ENCODE measurements around the gene PTCD1.
A peak's percentile ranks its signal among the peaks of the same experiment; 100 is the strongest.
"Not testable (repeated sequence)": the region's sequence is repeated elsewhere in the genome, so short reads cannot be mapped to it uniquely, and the experiment has no call there.

The PTCD1 gene

DNA sequence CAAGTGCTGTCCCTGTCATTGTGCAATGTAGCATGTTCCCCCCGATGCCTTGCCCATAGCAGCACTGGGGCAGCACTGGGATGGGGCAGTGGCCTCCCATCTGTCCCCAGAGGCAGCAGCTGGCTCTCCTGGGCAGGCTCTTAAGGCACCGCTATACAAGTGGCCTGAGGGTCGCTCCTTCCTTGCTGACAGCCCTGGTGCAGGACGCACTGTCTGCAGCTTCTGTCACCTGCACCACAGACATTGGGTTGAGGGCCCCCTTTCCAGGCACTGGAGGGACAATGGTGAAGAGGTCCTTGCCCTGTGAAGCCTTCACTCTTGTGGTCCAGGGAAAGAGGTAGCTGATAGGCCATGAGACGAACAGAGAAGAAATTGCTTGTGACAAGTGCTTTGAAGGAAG, 10.7 kb upstream of the PTCD1 start:
- no peak for DNase-seq

DNA sequence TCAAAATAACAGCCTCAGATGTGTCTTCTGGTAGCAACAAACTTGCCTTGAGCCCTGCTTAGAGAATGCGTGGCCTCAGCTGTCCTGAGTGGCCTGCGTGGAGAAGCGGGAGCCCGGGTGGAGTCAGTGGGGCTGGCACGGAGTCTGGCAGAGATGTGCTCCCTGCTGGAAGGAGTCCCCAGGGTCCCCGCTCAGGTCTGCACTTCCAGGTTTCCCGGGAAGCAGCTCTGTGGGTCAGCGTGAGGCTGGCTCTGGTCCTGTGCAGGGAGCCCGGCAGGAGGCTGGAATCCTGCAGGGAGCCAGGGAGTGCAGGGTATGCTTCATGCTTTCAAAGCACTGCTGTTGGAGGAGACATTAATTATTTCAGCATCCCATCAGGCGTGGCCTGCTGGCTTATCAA, 10.3 kb upstream of the PTCD1 start:
- no peak for DNase-seq

DNA sequence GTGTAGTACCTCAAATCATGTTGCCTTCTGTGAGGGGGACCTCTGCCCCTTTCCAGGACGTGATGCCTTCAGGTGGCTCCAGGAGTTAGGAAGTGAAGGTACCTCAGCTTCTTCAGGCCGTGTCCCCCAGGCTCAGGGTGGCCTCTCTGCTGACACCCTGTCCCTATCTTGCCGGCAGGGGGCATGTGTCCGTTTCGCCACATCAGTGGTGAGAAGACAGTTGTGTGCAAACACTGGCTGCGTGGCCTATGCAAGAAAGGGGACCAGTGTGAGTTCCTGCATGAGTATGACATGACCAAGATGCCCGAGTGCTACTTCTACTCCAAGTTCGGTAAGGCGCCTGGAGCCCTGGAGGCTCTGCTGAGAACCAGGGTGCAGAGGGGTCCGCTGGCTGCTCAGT, 9.3 kb upstream of the PTCD1 start:
- no peak for DNase-seq

DNA sequence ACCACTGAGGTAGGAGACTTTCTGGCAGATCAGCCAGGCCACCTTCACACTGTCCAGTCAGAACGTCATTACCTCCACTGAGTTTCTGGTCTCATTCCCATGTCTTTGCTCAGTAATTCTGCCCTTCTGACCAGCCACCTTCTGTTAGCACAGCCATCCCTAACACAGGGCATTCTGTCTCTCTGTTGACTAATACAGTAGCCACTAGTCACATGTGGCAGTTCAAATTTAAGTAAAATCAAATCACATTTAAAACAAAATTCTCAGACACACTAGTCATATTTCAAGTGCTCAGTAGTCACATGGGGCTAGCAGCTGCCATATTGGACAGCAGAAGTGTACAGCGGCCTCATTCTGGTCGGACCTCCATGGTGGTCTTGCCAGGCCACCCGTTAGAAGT, 7.5 kb upstream of the PTCD1 start:
- DNase-seq = no peak

DNA sequence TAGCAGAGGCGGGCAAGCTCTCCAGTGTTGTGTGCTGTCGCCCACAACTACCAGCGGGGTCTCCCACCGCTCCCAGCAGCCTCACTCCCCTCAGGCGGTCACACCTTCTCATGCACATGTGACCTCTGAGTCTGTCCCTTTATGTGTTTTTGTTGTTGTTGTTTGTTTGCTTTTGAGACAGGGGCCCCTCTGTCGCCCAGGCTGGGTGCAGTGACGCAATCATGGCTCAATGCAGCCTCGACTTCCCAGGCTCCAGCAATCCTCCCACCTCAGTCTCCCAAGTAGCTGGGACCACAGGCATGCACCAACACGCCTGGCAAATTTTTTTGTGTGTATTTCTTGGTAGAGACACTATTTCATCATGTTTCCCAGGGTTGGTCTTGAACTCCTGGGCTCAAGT, 1.6 kb upstream of the PTCD1 start:
- no peak for DNase-seq

DNA sequence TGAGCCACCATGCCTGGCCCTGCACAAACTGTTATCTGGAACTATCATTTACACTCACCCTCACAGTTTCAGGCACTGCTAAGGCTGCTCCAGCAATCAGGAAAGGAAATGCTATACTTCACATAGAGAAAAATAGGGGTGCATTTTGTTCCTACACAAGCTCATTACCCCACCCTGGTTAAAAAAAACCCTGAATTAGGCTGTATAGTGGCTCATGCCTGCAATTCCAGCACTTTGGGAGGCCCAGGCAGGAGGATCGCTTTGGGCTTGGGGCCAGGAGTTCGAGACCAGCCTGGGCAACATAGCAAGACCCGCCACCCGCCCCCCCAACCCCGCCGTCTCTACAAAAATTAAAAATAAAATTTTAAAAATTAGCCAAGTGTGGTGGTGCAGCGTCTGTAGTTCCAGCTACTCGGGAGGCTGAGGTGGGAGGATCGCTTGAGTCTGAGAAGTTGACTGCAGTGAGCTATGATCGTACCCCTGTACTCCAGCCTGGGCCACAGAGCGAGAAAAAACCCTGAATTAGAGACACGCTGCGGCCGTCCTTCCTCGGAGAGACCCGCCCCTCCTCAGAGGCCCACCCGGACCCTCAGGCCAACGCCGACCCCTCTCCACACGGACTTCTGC, 539 bp downstream of the PTCD1 start:
- no peak for DNase-seq

DNA sequence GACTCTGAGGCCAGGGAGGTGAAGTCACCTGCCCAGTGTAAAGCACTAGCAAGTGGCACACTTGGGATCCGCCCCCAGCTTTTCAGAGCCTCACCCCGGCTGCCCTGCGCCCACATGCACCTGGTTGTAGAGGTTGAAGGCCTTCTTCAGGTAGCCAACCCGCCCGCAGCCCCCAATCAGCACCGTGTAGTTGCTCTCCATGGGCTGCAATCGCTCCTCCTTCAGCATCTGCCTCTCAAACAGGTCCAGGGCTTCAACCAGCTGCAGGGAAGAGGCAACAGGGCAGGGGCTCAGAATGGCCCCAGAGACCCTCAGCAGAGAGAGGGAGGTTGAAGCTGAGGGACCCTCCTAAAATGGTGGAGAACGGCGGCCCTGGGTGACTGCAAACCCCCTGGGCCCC, 5.4 kb downstream of the PTCD1 start:
- no peak for DNase-seq

DNA sequence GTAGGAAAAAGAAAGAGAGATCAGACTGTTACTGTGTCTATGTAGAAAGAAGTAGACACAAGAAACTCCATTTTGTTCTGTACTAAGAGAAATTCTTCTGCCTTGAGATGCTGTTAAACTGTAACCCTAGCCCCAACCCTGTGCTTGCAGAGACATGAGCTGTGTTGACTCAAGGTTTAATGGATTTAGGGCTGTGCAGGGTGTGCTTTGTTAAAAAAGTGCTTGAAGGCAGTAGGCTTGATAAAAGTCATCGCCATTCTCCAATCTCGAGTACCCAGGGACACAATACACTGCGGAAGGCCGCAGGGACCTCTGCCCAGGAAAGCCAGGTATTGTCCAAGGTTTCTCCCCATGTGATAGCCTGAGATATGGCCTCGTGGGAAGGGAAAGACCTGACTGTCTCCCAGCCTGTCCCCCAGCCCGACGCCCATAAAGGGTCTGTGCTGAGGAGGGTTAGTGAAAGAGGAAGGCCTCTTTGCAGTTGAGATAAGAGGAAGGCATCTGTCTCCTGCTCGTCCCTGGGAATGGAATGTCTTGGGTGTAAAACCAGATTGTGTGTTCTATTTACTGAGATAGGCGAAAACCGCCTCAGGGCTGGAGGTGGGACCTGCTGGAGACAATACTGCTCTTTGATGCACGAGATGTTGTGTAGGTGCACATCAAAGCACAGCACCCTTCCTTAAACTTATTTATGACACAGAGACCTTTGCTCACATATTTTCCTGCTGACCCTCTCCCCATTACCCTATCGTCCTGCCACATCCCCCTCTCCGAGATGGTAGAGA, 6.7 kb downstream of the PTCD1 start:
- DNase-seq = not testable (repeated sequence)

DNA sequence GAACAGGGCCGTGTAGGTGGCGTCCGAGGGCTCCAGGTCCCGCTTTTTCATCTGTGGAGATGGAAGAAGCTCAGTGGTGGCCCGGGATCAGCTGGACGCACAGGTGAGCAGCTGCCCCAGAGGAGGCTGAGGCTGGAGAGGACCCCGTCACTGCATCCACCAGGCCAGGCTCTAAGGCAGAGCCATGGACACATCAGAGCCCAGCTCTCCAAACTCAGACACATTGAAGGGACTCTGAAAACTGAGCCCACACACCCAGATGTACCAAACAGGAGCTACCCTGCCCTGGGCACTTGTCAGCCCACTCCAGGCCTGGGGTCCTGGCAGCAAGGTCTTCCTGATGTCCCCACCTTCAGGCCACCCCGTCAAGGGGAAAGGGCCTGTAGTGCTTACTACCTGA, 8.8 kb downstream of the PTCD1 start:
- DNase-seq = no peak

DNA sequence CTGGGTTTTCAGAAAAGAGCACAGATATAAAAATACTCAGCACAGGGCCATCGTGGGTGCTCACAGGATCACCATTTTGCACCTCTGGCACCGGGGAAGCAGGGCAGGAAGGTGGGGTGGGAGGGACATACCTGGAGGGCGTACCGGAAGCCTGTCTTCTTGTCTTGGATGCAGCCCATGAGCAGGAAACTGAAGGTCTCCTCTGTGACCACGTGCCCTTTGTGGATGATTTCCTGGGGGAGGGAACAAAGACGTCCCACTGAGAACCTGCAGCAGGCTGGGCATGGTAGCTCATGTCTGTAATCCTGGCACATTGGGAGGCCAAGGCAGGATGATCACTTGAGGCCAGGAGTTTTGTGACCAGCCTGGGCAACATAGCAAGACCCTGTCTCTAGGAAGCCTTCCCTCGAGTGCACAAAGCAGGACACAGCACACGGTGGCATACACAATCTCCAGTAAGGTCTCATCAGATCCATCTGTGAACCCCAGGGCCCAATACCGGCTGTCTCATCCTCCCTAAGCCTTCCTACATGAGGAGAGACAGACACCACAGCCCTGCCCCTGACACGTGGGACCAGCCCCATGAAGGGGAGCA, 9.5 kb downstream of the PTCD1 start:
- DNase-seq = peak in 3 of 6 experiments; percentile 13 to 29 (median 20)

DNA sequence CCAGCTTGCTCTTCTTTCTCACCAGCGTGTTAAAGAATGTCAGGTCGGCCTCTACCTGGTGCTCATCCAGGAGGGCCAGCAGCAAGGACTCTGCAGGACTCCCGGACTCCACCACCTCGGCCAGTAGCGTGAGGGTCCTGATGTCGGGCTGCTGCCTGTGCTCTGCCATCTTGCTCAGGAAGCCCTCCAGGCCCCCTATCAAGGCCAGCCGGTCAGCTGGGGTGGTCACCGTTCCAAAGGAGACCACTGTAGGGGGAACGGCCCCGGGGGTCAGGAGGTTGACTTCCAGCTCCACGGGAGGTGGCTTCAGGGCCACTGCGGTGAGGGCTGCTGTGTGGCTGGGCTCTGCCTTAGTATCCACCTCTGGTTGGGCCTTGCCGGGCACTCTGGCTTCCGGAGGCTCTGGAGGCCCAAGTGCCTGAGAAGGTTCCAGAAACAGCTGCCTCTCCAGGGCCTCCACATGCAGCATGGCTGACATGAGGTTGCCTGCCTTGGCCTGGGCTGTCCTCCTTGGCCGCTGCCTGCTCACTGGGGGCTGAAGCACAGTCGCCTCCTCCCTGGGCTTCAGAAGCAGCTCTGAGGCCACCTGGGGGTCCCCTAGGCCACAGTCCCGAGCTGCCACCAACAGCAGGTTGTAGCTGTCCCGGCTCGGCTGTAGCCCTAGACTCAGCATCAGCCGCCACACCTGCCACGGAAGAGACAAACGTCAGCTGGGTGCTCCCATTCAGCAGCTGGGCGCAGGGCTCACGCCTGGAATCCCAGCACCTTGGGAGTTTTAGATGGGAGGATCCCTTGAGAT, 13.5 kb downstream of the PTCD1 start:
- DNase-seq = no peak

DNA sequence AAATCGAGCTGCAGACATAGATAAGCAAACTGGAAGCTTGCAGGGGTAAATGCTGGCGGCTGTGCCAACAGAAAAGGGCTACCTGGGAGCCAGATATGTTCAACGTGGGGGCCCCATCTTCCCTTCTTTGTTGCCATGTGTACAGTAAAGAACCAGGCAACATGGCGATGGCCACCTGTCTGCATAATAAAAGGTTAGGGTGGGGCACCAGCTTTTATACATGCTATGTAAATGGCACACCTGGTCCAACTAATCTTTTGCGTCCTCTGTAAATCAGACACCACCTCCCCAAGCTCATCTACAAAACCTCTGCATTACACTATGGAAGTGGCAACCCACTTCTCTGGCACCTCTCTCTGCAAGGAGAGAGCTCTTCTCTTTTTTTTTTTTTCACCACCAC, 16.0 kb downstream of the PTCD1 start:
- no peak for DNase-seq

DNA sequence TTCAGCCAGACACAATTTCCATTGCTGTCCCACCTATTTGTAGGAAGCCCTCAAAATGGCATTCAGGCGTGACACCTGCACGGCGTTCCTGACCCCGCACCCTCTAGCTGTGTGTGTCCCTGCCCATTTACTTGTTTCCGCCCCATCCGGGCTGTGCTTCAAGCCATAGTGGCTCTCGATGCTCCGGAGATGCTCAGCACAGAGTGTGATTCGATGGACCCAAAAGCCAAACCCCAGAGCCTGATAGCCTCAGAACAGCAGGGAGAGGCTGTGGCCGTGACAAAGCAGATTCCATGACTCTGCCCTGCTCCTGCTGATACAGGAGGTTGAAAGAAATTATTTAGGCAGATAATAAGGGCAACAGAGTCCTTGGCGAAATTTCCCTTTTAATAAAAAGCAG, 16.4 kb downstream of the PTCD1 start:
- DNase-seq = no peak

DNA sequence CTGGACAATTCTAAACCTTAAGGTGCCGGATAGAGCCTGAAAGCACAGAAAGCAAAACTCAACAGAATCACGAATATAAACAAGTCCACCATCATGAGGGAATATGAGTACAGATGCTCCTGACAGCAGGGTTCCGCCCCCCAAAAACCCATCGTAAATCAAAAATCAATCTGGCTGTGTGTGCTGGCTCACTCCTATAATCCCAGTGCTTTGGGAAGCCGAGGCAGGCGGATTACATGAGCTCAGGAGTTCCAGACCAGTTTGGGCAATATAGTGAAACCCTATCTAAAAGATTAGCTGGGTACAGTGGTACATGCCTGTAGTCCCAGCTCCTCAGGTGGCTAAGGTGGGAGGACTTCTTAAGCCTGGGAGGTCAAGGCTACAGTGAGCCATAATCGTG, 17.6 kb downstream of the PTCD1 start:
- no peak for DNase-seq

DNA sequence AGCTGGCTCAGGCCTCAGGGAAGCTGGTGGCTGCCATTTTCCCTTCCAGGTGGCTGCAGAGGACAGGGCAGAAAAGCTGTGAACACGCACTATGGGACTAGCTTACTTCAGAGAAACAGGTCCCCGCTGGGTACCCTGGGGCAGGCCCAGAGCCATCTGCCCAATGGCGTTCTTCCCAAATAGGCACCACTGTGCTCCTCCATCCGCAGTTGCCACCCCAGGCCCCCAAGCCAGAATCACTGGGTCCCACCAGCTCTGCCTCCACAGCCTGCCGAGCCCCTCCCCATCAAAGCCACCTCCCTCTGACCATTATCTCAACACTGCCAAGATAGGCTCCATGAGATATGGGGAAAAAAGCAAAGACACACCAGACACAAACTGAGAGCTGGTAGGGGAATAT, 18.4 kb downstream of the PTCD1 start:
- DNase-seq = no peak

DNA sequence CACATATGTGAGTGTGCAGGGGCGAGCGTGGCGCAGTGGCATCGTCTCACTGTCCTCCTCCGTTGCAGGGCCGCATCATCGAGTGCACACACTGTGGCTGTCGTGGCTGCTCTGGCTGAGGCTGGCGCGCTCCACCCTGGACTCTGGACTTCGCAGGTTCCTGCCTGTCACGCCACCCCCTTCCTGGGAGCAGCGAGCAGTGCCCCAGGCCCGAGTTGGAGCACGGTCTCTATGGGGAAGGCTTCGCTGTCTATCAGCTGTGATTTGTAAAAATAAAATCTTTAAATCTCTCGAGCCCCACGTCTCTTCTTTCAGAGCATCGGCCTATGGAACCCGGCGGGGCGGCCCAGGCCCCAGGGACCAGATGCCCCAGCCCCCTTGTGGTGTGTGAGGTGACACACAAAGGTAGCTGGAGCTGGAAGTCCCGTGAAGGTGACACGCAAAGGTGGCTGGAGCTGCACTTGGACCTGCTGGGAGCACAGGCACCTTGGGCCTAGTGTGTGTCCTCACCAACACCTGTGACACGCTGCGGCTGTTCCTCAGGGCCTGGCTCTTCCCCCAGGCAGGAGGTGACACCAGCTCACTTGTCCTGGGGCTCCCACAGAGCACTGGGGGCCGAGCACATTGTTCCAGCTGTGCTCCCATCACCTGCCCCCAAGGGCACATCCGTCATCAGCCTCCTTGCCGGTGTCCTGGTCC, 19.1 kb downstream of the PTCD1 start:
- DNase-seq = no peak

DNA sequence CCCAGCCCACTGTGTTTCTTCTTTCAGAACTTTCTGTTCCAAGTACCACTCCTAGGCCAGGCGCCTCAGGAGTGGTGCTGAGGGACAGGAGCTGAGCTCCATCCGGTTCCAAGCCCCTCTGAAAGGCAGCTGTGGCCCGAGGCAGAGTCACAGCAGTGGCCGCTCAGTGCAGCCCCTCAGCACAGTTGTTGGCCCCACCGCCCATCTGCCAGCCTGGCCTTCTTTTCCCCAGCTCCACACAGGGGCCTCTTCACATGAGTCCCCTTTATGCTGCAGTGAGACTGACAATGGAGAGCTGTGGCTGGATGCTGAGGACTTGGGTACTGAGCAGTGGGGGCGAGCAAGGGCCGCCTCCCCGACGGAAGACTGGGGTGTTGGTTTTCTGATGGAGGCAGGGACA, 20.3 kb downstream of the PTCD1 start:
- DNase-seq = no peak

DNA sequence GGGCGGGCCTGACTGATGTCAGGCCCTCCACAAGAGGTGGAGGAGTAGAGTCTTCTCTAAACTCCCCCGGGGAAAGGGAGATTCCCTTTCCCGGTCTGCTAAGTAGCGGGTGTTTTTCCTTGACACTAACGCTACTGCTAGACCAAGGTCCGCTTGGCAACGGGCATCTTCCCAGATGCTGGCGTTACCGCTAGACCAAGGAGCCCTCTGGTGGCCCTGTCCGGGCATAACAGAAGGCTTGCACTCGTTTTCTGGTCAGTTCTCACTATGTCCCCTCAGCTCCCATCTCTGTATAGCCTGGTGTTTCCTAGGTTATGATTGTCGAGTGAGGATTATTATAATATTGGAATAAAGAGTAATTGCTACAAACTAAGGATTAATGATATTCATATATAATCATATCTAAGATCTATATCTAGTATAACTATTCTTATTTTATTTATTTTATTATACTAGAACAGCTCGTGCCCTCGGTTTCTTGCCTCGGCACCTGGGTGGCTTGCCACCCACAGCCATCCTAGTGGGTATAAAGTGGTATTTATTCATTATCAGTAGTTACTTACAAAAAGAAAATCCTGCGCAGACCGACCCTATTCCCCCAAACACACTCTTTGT, 23.0 kb downstream of the PTCD1 start:
- DNase-seq = not testable (repeated sequence)

DNA sequence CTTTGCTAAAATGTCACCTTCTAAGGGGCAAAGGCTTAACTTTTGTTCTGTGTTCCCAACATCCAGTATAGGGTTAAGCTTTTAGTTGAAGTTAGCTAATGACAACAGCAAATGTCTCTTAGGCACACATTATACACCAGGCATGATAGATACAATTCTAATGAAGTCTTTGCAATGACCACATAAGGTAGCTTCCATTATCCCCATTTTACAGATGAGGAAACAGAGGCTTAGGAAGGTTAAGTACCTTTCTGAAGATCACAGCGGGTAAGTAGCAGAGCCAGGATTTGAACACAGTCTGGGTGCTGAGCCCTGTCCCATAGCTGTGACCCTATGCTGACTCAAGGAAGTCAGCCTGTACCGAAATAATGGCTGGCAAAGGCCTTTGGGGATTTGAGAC, 28.0 kb downstream of the PTCD1 start:
- no peak for DNase-seq

DNA sequence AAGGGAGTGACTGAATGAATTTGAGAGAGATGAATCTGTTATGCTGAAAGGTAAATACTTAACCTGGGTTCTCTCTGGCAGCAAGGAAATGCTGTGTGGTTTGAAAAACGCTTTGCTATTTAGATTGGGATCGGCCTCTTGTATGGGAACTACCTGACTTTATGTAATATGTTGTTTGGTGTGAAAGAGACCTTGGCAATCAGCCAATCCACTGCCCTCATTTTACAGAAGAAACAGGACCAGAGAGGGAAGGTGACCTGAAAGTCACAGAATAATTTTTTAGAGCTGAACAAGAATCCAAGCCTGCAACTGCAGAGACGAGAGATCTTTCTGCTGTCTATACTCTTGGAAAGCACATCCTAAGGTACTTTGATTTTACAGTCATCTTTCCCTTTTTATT, 28.8 kb downstream of the PTCD1 start:
- peak in 1 of 6 experiments; percentile 17 for DNase-seq

DNA sequence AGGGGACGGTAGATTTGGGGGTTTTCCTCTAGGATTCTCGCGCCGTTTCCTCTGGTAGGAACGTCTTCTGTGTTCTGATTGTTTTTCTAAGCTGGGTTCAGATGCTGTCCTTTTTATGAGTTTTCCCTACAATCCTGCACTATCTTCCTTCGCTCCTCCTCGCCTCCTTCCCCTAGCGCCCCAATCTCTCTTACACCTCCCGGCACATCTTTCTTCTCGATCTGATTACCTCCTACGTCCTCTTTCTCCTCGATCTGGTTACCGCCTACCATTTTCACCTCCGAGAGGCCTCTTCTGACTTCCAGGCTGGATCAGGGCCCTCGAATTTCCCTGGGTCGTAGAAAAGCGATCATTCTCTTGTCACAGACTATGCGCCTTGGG, 29.4 kb downstream of the PTCD1 start:
- DNase-seq = peak in 2 of 6 experiments; percentile 49 to 65

DNA sequence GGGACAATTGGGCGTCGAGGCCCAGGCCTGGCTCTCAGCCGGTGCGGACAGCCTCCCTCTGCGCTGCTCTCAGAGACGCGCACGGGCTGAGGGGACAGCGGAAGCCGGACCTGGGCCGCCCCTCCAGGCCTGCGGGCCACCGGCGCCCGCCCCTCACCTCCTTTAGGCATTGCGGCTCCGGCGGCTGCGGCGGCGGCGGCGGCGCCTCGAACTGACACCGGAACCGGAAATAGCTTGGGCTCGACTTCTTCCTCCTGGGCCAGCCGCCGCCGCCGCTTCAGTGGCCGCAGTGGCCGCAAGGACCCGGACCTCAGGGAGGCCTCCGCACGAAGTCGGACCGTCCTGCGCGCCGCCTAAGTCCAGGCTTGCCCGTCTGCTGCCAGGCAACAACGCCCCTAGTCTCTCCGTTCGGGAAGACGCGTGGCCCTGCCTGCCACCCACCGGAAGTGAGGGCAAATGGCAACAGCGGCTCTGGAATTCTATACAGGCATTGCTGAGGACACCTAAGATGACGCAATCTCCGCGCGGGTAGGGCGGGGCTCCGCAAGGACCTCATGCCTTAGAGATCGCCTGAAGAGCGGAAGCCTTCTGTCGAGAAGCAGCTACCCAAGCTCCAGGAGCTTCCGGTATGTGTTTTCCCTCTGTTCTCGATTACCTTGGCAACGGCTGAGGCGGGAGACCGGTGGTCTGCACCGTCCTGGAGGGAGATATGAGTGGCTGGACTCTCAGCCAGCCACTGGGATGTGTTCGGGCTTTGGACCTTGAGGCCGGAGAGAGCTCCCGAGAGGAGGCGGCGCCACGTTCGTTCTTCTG, 30.0 kb downstream of the PTCD1 start, which contains the start of the genes BUD31 and PDAP1:
TSS of gene BUD31 (plus strand) at position 591 of the 813 bp plus-strand sequence. CDS start 2,124 bp downstream, outside the sequence.
TSS of gene PDAP1 (minus strand) at position 219 of the 813 bp plus-strand sequence. CDS start at position 170, 49 bp downstream.
- DNase-seq = peak; percentile 91 to 99 (median 96)
